GM12874 (cell line): ENCODE results near the gene UNC119.

Experiments used
- CTCF ChIP-seq: IDR thresholded peaks from 2 replicates; pipeline ENCODE4 v1.5.1; 2011; ENCODE audit warnings: low read depth, mild to moderate bottlenecking, control low read depth, low read length, moderate library complexity; ENCODE audit not compliant: insufficient read depth

UNC119 gene

DNA sequence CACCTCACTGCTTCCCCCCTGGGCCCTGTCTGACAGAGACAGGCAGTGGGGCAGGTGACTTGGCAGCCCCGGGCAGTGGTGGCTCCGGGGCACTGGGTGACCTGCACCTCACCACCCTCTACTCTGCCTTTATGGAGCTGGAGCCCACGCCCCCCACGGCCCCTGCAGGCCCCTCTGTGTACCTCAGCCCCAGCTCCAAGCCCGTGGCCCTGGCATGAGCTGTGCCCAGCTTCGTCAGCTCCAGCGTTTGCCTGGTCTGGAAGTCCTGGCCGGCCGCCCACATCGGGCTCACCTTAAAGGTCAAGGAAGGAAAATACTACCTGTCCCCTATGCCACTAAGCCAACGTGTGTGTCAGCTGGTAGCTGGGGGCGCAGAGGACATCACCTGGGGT, 15.2 kb downstream of the UNC119 start:
- TF ChIP-seq CTCF, result no peak

DNA sequence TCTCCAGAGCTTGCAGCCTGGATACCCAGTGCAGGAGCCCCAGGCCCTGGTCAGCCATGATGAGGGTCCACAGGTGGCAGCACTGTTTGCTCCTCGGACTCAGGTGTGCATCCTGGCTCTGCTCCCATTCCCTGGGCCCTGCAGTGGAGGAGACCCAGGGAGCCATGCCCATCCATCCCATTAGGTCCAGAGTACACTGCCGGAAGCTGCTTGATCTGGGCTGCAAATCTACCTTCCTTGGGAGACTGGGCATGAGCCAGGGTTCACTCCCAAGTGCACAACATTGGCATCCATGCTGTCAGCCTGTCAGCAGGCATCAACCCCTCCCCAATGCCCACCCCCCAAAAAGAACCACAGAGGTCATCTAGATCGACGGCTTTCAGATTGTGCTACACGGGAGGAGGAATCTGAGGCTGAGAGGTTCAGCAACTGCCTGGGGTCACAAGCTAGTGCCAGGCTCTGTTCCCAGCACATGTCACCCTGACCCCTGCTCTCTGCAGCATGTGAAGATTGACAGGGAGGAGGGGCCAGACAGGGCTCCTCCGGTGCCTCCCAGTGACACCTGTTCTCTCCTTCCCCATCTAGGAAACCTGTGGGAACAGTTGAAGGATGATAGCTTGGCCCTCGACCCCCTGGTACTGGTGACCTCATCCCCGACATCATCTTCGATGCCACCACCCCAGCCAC, 15.7 kb downstream of the UNC119 start:
- TF ChIP-seq CTCF, result no peak

- no peak for TF ChIP-seq CTCF
Observed at GRCh38 chr17:28534740-28535375, 17.6 kb downstream of the UNC119 start.

GRCh38 chr17:28533091-28533807, 19.2 kb downstream of the UNC119 start:
- TF ChIP-seq CTCF, result no peak

- TF ChIP-seq CTCF, result no peak
Observed at GRCh38 chr17:28532050-28532960, 20.1 kb downstream of the UNC119 start.

GRCh38 chr17:28530926-28531325, 21.5 kb downstream of the UNC119 start:
- no peak for TF ChIP-seq CTCF

DNA sequence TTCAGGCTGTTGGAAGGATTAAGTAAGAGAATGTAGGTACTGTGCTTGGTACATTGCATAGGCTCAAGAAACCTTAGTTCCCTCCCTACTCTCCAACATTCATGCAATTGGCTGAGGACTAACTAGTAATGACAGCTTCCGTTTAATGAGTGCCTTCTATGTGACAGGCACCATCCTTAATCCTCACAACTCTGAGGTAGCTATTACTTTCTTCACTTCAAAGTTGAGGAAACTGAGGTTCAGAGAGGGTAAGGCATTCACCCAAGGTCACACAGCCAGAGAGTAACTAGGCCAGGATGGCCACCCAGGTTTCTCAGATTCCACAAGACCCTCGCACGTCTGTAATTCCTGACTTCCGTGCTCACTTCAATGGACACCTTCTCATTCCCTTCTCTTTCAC, 22.2 kb downstream of the UNC119 start:
- TF ChIP-seq CTCF, result no peak
